Activated CD4-positive, alpha-beta T cell treated with anti-CD3 and anti-CD28 coated beads, Interleukin-2, amount 10 ng/mL, durations not matched to agents 7 days and 5 days (primary cell): Measurements from ENCODE around the gene CLEC4E. TPM values are rescaled to one million over a fixed set of nuclear protein-coding genes. Genes with fewer than 3 reads are reported as not detected.
"Not testable (repeated sequence)": the region's sequence is repeated elsewhere in the genome, so short reads cannot be mapped to it uniquely, and the experiment has no call there.

Source experiments
- CTCF ChIA-PET: fragments of 350-600 bp; sonication (Branson Sonifier 250); formaldehyde crosslinking; loops from one replicate; lab custom pipeline; 2021; ENCODE audit warnings: antibody characterized with exemption; lab: Charles Lee
- POLR2A ChIA-PET: fragments of 350-600 bp; sonication (Branson Sonifier 250); formaldehyde crosslinking; loops from one replicate; lab custom pipeline; 2021; ENCODE audit warnings: antibody characterized with exemption; lab: Charles Lee
- DNase-seq: peaks from one replicate; pipeline ENCODE4 v3.0.0-alpha.2; 2020
- H3K27ac Mint-ChIP-seq: one replicate; pipeline ENCODE4 v1.8.0; 2021; ENCODE audit warnings: mild to moderate bottlenecking, moderate library complexity, mixed read lengths
- H3K27me3 Mint-ChIP-seq: one replicate; pipeline ENCODE4 v1.8.0; 2021; ENCODE audit warnings: mixed read lengths
- H3K36me3 Mint-ChIP-seq: one replicate; pipeline ENCODE4 v1.8.0; 2021; ENCODE audit warnings: low read depth, mixed read lengths
- H3K4me1 Mint-ChIP-seq: one replicate; pipeline ENCODE4 v1.8.0; 2021; ENCODE audit warnings: mixed read lengths
- H3K4me3 Mint-ChIP-seq: one replicate; pipeline ENCODE4 v1.8.0; 2021; ENCODE audit warnings: mild to moderate bottlenecking, moderate library complexity, mixed read lengths
- H3K9me3 Mint-ChIP-seq: one replicate; pipeline ENCODE4 v1.8.0; 2021; ENCODE audit warnings: mixed read lengths
- total RNA-seq, 2 experiments: library from RNA; stranded (reverse); gene quantifications; one replicate each; pipeline ENCODE4 v1.2.3, GENCODE V29; 2021

Gene CLEC4E
- total RNA-seq: not detected

- H3K4me1 Mint-ChIP-seq, H3K36me3 Mint-ChIP-seq, H3K27ac Mint-ChIP-seq, H3K4me3 Mint-ChIP-seq, H3K9me3 Mint-ChIP-seq, CTCF ChIA-PET, POLR2A ChIA-PET, DNase-seq: not testable (repeated sequence)
- peaks cover 33% of the 10 kb centered on the region for H3K27me3 Mint-ChIP-seq
These were observed at the start of gene CLEC4E for GRCh38 chr12:8540831-8541230. Gene CLEC4E, minus strand, starts transcription at chr12:8540905. Its CDS starts 108 bp downstream, at chr12:8540797.

- ChIA-PET CTCF (interaction anchor here (0.7 kb wide), 1 partner anchor 9 kb away, joined by 3 read pairs; no protein-coding TSS in a partner anchor), POLR2A (no interaction called here)
- no peaks in the 10 kb centered on the region for H3K4me1 Mint-ChIP-seq
- no peaks in the 10 kb centered on the region for H3K36me3 Mint-ChIP-seq
- no peak for DNase-seq
- H3K27ac Mint-ChIP-seq: no peak overlapping the region
- H3K27me3 Mint-ChIP-seq: peaks cover 9% of the 10 kb centered on the region
- H3K4me3 Mint-ChIP-seq: no peak overlapping the region
- H3K9me3 Mint-ChIP-seq: no peaks in the 10 kb centered on the region
These were observed 49.0 kb upstream of the CLEC4E start for GRCh38 chr12:8589679-8590078.

- H3K4me3 Mint-ChIP-seq, CTCF ChIA-PET, H3K9me3 Mint-ChIP-seq, DNase-seq, H3K27ac Mint-ChIP-seq, POLR2A ChIA-PET, H3K4me1 Mint-ChIP-seq, H3K27me3 Mint-ChIP-seq, H3K36me3 Mint-ChIP-seq: not testable (repeated sequence)
These were observed 43.8 kb upstream of the CLEC4E start for GRCh38 chr12:8584478-8584877.

- no peak overlapping the region for H3K4me3 Mint-ChIP-seq
- no peak for DNase-seq
- POLR2A ChIA-PET: no interaction called here
- no peaks in the 10 kb centered on the region for H3K4me1 Mint-ChIP-seq
- no peaks in the 10 kb centered on the region for H3K9me3 Mint-ChIP-seq
- H3K27ac Mint-ChIP-seq: no peak overlapping the region
- CTCF ChIA-PET: no interaction called here
- no peaks in the 10 kb centered on the region for H3K36me3 Mint-ChIP-seq
- H3K27me3 Mint-ChIP-seq: peaks cover 5% of the 10 kb centered on the region
These were observed 43.3 kb upstream of the CLEC4E start for GRCh38 chr12:8584004-8584403.

- POLR2A ChIA-PET: no interaction called here
- CTCF ChIA-PET: no interaction called here
These were observed 40.5 kb upstream of the CLEC4E start for GRCh38 chr12:8581098-8581784.

GRCh38 chr12:8577879-8578278, 37.2 kb upstream of the CLEC4E start:
- CTCF ChIA-PET: no interaction called here
- H3K4me1 Mint-ChIP-seq: peaks cover 3% of the 10 kb centered on the region
- DNase-seq: no peak
- POLR2A ChIA-PET: interaction anchor here (0.6 kb wide), 1 partner anchor 29 kb away, joined by 3 read pairs; no protein-coding TSS in a partner anchor
- H3K36me3 Mint-ChIP-seq: no peaks in the 10 kb centered on the region
- no peak overlapping the region for H3K4me3 Mint-ChIP-seq
- no peak overlapping the region for H3K27ac Mint-ChIP-seq
- peaks cover 7% of the 10 kb centered on the region for H3K27me3 Mint-ChIP-seq
- H3K9me3 Mint-ChIP-seq: no peaks in the 10 kb centered on the region

More at GRCh38 chr12:8581098-8581784, 40.5 kb upstream of the CLEC4E start:
- H3K27ac Mint-ChIP-seq: no peak overlapping the region
- H3K9me3 Mint-ChIP-seq: no peaks in the 10 kb centered on the region
- no peaks in the 10 kb centered on the region for H3K4me1 Mint-ChIP-seq
- H3K4me3 Mint-ChIP-seq: no peak overlapping the region
- peaks cover 3% of the 10 kb centered on the region for H3K27me3 Mint-ChIP-seq
- H3K36me3 Mint-ChIP-seq: no peaks in the 10 kb centered on the region
- DNase-seq: no peak

- Mint-ChIP-seq H3K27ac (peak overlapping the region; percentile 39), H3K4me3 (no peak overlapping the region), H3K9me3 (no peaks in the 10 kb centered on the region), H3K4me1 (peaks cover 13% of the 10 kb centered on the region), H3K36me3 (no peaks in the 10 kb centered on the region), H3K27me3 (peaks cover 7% of the 10 kb centered on the region)
- CTCF ChIA-PET: interaction anchor here (0.6 kb wide), 1 partner anchor 199 kb away, joined by 4 read pairs; no protein-coding TSS in a partner anchor
- no peak for DNase-seq
- POLR2A ChIA-PET: no interaction called here
These were observed 31.8 kb upstream of the CLEC4E start for GRCh38 chr12:8572507-8572906.

GRCh38 chr12:8566525-8566924, 25.8 kb upstream of the CLEC4E start:
- Mint-ChIP-seq H3K9me3 (peaks cover 15% of the 10 kb centered on the region), H3K4me3 (no peak overlapping the region), H3K4me1 (no peaks in the 10 kb centered on the region), H3K27me3 (peaks cover 9% of the 10 kb centered on the region), H3K36me3 (peaks cover 2% of the 10 kb centered on the region), H3K27ac (no peak overlapping the region)
- ChIA-PET POLR2A (interaction anchor here (0.6 kb wide), 1 partner anchor 627 kb away, joined by 4 read pairs; no protein-coding TSS in a partner anchor), CTCF (no interaction called here)
- DNase-seq: no peak

GRCh38 chr12:8566052-8566451, 25.3 kb upstream of the CLEC4E start:
- DNase-seq, H3K36me3 Mint-ChIP-seq, H3K27ac Mint-ChIP-seq, H3K27me3 Mint-ChIP-seq, H3K4me3 Mint-ChIP-seq, H3K4me1 Mint-ChIP-seq, CTCF ChIA-PET: not testable (repeated sequence)
- peaks cover 16% of the 10 kb centered on the region for H3K9me3 Mint-ChIP-seq
- POLR2A ChIA-PET: interaction anchor here (0.6 kb wide), 1 partner anchor 628 kb away, joined by 4 read pairs; no protein-coding TSS in a partner anchor

- H3K9me3 Mint-ChIP-seq: peaks cover 16% of the 10 kb centered on the region
- H3K4me1 Mint-ChIP-seq: no peaks in the 10 kb centered on the region
- peaks cover 2% of the 10 kb centered on the region for H3K36me3 Mint-ChIP-seq
- H3K27ac Mint-ChIP-seq: no peak overlapping the region
- peaks cover 10% of the 10 kb centered on the region for H3K27me3 Mint-ChIP-seq
- ChIA-PET POLR2A (no interaction called here), CTCF (no interaction called here)
- DNase-seq: no peak
- H3K4me3 Mint-ChIP-seq: no peak overlapping the region
These were observed 24.0 kb upstream of the CLEC4E start for GRCh38 chr12:8564656-8565055.

GRCh38 chr12:8563356-8563755, 22.7 kb upstream of the CLEC4E start:
- Mint-ChIP-seq H3K4me3 (no peak overlapping the region), H3K36me3 (peaks cover 2% of the 10 kb centered on the region), H3K27ac (no peak overlapping the region), H3K4me1 (no peaks in the 10 kb centered on the region), H3K27me3 (peaks cover 10% of the 10 kb centered on the region), H3K9me3 (peaks cover 16% of the 10 kb centered on the region)
- ChIA-PET CTCF (no interaction called here), POLR2A (no interaction called here)
- no peak for DNase-seq

GRCh38 chr12:8562310-8562709, 21.6 kb upstream of the CLEC4E start:
- H3K4me3 Mint-ChIP-seq: no peak overlapping the region
- H3K9me3 Mint-ChIP-seq: peaks cover 15% of the 10 kb centered on the region
- peaks cover 1% of the 10 kb centered on the region for H3K36me3 Mint-ChIP-seq
- H3K27ac Mint-ChIP-seq: no peak overlapping the region
- DNase-seq: no peak
- no peaks in the 10 kb centered on the region for H3K4me1 Mint-ChIP-seq
- peaks cover 10% of the 10 kb centered on the region for H3K27me3 Mint-ChIP-seq
- POLR2A ChIA-PET: no interaction called here
- CTCF ChIA-PET: interaction anchor here (0.5 kb wide), 1 partner anchor 124 kb away, joined by 3 read pairs; no protein-coding TSS in a partner anchor

GRCh38 chr12:8561011-8561410, 20.3 kb upstream of the CLEC4E start:
- no peaks in the 10 kb centered on the region for H3K4me1 Mint-ChIP-seq
- no peak for DNase-seq
- POLR2A ChIA-PET: interaction anchor here (0.6 kb wide), 1 partner anchor 13 kb away, joined by 3 read pairs; no protein-coding TSS in a partner anchor
- peaks cover 7% of the 10 kb centered on the region for H3K27me3 Mint-ChIP-seq
- H3K4me3 Mint-ChIP-seq: no peak overlapping the region
- CTCF ChIA-PET: interaction anchor here (0.6 kb wide), 1 partner anchor 167 kb away, joined by 3 read pairs; no protein-coding TSS in a partner anchor
- H3K36me3 Mint-ChIP-seq: no peaks in the 10 kb centered on the region
- peaks cover 10% of the 10 kb centered on the region for H3K9me3 Mint-ChIP-seq
- no peak overlapping the region for H3K27ac Mint-ChIP-seq
